ENCODE results near the gene ERC1.

GRCh38 chr12:1344245-1344644 lies 353.2 kb downstream of the ERC1 start:
- TF ChIP-seq CTCF (IDR thresholded peaks at IDR 0.05) (no peak), POLR2A (IDR thresholded peaks at IDR 0.05) (no peak)

Data from vagina (tissue), 2 donors.